ENCODE data around the gene ENPP7.

ENPP7 gene

DNA sequence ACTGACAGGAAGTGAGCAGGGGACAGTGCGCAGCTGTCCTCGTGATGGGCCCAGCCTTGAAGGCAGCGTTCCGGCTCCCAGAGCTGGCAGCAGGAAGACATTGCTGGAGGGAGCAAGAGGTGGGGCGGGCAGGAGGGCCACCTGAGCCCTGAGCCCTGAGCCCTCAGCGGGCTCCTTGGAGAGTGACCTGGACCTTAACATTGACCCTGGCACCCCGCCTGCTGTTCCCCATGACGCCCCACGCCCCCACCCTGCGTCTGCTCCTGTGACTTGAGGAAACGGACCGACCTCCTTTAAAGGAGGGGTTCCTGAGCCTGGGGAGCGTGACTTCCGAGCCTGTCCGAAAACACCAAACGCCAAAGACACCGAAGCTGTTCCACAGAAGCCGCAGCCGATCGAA lies 25.1 kb upstream of the ENPP7 start:
- FAIRE-seq (no peak), DNase-seq (ENCODE audit: insufficient read length) (no peak)
- no peak for TF ChIP-seq POLR2AphosphoS5 (IDR thresholded peaks at IDR 0.05; ENCODE audit: low read depth, low read length)
- TF ChIP-seq POLR2A (IDR thresholded peaks at IDR 0.05; ENCODE audit: low read depth, low read length) = no peak
- TF ChIP-seq TAF1 (IDR thresholded peaks at IDR 0.05; ENCODE audit: borderline replicate concordance, low read depth, low read length) = no peak

DNA sequence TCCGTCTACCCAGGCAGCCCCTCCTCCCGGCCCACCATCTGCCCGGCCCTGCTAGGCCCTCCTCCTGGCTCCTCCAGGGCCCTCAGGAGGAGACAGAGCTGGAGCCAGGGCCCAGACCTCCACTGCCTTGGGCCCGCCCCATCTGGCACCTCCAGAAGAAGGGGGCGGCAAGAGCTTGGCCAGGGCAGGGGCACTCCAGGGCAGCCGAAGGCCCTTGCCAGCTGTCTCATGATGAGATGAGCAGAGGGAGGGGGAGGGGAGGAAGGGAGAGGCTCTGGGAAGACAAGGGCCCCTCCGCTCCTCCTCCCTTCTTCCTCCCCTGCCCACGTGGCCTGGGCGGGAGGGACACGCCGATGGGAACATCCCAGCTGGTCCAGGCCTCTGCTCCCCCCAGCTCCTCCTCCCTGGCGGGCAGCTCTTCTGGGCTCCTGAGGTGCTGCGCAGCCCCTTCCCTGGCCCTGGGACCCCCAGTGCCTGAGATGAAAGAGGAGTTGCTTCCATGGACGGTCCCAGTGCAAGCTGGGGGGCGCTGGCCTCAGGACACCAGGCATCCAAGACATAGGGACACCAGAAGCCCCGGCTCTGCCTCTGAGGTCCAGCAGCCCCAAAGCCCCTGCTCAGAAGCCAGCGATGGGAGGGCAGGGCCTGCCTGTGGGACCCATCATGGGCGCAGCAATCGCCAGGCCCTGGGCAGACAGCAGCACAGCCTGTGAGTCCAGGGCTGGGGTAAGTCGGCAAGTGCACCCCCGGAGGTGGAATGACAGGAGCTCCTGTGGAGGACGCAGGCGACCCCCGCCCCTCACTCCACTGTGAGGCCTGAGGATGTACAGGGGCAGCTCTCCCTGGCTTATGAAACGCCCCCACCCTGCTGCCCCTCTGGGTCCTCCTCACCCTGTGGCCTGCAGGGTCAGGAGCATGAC lies 23.6 kb upstream of the ENPP7 start:
- no peak for TF ChIP-seq POLR2A (IDR thresholded peaks at IDR 0.05; ENCODE audit: low read depth, low read length)
- TF ChIP-seq TAF1 (IDR thresholded peaks at IDR 0.05; ENCODE audit: borderline replicate concordance, low read depth, low read length) = no peak
- TF ChIP-seq POLR2AphosphoS5 (IDR thresholded peaks at IDR 0.05; ENCODE audit: low read depth, low read length) = no peak
- no peak for FAIRE-seq
- DNase-seq (ENCODE audit: insufficient read length) = no peak

DNA sequence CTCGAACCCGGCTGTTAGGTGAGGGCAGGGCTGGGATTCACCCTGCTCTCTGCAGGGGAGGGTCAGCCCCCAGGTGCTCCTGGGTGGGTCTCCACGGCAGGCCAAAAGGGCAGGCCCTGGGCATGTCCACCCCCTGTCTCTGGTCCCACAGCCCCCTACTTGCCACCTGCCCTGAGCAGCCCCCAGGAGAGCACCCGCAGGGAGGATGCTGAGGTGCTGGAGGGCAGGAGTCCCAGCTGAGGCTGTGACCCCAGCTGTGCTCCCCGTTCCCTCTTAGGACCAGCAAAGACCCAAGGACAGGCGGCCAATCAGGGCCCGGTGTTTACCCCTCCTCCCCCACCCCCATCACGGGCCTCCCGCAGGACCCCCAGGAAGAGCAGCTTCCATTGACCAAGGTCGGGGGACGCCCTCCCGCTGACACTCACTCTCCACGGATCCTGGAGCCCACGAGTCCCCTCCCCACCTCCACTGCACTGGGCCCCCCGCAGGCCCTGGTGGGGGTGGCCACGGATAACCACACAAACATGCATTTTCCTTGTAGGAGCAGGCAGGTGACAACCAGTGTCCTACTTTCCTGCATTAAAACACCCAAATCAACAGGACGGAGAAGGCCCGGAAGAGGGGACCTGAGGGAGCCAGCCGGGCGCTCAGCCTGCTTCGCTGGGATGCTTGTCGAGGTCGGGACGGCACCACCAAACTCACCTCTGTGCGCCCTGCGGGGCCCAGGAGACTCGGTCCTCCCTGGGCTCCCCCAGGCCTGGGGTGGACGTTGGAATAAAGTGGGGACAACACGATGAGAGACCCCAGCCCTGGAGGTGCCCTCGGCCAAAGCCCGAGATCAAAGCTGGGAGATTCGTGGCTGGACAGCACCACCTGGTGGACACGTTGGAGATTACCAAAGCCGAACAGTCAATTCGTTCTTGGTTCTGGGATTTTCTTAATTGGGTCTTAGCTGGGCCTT lies 22.5 kb upstream of the ENPP7 start:
- FAIRE-seq (peak; percentile 93), DNase-seq (ENCODE audit: insufficient read length) (peak; percentile 63)
- no peak for TF ChIP-seq POLR2A (IDR thresholded peaks at IDR 0.05; ENCODE audit: low read depth, low read length)
- TF ChIP-seq TAF1 (IDR thresholded peaks at IDR 0.05; ENCODE audit: borderline replicate concordance, low read depth, low read length) = no peak
- no peak for TF ChIP-seq POLR2AphosphoS5 (IDR thresholded peaks at IDR 0.05; ENCODE audit: low read depth, low read length)

DNA sequence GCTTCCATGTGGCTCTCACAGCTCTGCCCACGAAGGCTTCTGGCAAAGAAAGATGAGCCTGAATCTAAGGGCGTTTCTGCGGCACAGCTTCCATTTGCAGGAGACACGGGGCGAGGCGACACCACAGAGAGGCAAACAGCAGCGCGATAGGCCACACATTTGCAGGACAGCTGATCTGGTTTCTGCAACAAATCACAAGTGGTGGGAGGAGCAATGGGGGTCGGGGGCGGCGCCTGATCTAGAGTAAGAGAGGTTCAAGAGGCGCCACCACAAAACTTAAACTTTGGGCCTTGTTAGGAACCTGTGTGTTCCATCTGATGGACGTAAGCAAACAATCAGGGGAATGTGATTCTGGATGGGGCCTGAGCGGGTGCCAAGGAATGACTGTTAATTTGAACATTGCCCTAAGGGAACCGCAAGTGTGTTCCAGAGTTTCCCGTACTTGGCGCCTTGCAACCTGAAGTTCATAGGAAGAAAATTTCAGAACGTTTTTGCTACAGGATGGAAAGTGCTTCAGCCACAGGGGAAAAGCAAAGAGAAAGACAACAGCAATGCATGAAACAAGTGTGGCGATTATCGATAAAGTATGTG lies 18.9 kb upstream of the ENPP7 start:
- FAIRE-seq (no peak), DNase-seq (ENCODE audit: insufficient read length) (no peak)
- TF ChIP-seq POLR2AphosphoS5 (IDR thresholded peaks at IDR 0.05; ENCODE audit: low read depth, low read length) (no peak), TAF1 (IDR thresholded peaks at IDR 0.05; ENCODE audit: borderline replicate concordance, low read depth, low read length) (no peak), POLR2A (IDR thresholded peaks at IDR 0.05; ENCODE audit: low read depth, low read length) (no peak)

DNA sequence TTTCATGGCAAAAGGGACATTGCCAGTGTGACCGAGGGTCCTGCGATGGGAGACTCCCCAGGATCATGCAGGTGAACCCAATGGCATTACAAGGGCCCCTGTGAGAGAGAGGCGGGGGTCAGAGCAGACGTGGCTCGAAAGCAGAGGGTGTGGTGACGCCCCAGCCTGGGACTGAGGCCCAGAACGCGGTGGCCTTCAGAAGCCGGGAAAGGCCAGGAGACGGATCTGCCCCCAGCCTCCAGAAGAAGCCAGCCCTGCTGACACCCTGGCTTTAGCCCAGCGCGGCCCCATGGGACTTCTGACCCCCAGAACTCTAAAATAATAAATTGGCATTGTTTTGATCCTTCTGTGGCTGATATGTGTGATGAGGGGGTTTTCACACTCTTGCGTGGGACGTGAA lies 17.4 kb upstream of the ENPP7 start:
- DNase-seq (ENCODE audit: insufficient read length) (no peak), FAIRE-seq (no peak)
- TF ChIP-seq POLR2A (IDR thresholded peaks at IDR 0.05; ENCODE audit: low read depth, low read length) = no peak

DNA sequence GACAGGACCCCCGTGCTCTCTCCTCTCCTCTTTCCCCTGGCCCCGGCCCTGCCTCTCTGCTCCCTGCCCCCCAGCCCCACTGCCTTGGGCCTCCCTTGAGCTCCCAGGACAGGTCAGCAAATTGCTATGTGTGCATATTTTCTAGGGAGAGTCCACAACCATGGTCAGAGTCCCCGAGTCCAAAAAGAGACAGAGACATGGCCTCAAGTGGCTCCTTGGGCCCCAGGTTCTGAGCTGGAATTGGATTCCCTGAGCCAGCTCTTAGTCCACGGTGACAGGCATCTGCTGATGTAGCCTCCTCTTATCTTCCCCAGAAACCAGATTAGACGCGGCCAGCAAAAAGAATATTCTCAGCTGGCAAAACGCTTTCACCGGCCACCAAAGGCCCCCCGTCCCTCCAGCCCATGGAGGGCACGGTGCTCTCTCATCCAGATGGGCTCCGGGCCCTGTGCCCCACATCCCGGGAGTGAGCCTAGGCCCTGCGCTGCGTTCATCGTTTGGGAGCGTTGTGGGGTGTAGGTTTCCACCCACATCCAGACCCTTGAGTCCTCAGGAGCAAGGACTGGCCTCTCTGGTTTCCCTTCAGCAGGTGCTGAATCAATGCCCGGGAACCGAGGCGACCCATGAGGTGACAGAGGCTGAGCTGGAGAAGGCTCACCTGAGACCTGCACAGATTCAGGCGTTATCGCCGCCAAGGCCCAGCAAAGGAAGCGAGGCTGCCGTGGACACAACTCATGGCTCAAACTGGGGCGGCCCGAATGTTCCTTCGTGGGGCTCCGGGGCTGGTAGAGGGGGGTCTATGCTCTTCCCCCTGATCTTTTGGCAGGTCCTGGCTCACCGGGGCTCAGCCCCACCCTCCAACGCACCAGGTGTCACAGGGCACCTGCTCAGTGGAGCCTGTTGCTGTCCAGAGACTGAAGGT lies 16.3 kb upstream of the ENPP7 start:
- no peak for FAIRE-seq
- TF ChIP-seq POLR2A (IDR thresholded peaks at IDR 0.05; ENCODE audit: low read depth, low read length) (no peak), TAF1 (IDR thresholded peaks at IDR 0.05; ENCODE audit: borderline replicate concordance, low read depth, low read length) (no peak)
- no peak for DNase-seq (ENCODE audit: insufficient read length)

DNA sequence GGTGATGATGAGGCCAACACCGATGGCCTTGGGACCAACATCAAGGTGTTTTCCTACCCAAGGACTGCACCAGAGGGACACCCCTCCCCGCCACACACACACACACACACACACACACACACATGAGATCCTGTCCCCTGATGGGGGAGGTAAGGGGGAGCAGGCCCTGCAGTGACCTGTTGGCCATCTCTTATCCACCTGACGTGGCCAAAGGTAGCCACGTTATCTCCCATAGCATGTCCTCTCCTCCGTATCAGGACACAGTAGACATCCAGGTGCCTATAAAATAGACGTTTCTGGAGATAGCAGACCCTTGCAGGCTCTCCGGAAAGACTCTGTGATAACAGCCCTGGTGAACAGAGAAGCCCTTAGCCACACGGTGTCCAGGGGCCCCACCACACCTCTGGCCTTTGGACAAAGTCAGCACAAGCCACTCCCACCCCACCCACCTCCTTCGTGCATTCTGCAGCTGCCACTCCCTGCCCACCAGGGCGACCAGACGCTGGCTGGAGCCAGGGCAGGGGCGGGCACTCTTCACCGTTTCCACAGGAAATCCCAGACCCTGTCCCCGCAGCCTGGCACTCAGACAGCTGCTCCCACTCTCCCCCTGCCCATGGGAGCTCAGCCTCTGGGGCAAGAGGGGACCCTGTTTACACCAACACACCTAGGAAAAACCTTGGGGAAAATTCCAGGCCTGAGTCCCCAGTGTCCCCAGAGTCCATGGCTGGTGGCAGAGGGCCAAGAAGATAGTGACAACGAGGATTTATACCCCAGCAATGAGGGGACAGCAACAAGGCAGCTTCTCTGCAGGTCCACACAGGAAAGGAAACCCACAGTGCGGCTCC lies 15.4 kb upstream of the ENPP7 start:
- DNase-seq (ENCODE audit: insufficient read length) (no peak), FAIRE-seq (no peak)
- TF ChIP-seq POLR2AphosphoS5 (IDR thresholded peaks at IDR 0.05; ENCODE audit: low read depth, low read length) (no peak), POLR2A (IDR thresholded peaks at IDR 0.05; ENCODE audit: low read depth, low read length) (no peak), TAF1 (IDR thresholded peaks at IDR 0.05; ENCODE audit: borderline replicate concordance, low read depth, low read length) (no peak)

DNA sequence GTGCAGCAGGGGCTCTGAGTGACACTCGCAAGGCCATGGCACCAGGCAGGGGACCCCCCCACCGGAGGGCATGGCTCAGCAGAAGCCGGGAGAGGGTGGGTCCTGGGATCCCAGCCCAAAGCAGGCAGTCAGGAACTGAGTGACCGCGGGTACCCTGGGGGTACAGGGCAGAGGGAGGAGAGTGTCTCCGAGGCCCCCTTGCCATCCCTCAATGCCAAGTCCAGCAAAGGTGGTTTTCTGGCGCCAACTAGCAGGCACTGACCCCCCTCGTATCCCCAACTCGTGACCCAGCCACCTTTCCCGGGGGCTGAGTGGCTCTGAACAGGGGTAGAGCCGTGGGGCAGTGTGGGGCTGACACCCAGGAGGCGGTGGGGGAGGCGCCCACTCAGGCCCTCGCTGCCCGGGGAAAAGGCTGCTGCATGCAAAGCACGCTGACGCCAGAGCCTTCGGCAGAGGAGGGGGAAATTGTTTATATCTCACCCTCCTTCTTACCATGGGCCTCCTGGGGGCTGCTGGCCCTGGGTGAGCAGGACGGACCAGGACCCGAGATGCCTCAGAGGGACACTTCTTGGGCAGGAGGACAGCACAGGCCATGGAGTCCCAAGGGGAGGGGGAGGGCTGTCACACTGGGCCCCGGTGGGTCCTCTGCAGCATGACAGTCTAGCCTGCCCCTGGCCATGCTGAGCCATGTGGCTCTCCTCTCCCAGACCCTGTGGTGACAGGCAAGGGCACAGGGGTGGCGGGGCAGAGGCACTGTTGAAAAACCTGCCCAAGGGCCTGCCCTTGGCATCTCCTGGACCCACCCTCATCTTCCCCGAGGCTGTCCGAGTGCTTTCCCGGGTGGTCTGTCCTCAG lies 14.6 kb upstream of the ENPP7 start:
- FAIRE-seq = no peak
- TF ChIP-seq TAF1 (IDR thresholded peaks at IDR 0.05; ENCODE audit: borderline replicate concordance, low read depth, low read length) = no peak
- no peak for TF ChIP-seq POLR2A (IDR thresholded peaks at IDR 0.05; ENCODE audit: low read depth, low read length)
- no peak for TF ChIP-seq POLR2AphosphoS5 (IDR thresholded peaks at IDR 0.05; ENCODE audit: low read depth, low read length)
- DNase-seq (ENCODE audit: insufficient read length) = no peak

DNA sequence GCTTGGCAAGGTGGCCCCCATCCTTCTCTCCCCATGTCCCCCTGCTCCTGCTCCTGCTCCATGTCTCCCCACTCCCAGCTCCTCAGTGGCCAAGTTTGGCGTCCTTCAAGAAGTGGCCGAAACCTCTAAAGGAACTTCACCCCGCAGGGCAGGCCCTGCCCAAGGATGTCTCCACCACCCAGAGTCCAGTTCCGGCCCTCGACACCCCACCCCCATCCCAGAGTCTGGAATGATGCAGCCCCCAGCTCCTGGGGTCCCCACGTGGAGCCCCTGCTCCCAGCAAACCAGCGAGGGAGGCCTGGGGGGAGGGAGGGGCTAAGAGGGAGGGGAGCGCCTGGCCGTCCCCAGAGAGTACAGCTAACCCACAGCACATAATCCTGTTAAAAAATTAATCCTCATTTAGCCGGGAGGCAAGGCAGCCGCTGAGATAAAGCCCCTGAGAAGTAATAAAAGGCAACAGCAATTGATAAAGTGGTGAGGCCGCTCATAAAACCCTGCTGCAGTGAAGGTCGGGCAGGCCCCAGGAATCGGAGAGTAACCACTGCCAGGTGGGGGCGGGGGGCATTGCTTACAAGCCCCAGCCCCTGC lies 9.9 kb upstream of the ENPP7 start:
- FAIRE-seq = no peak
- TF ChIP-seq POLR2AphosphoS5 (IDR thresholded peaks at IDR 0.05; ENCODE audit: low read depth, low read length) = no peak
- TF ChIP-seq POLR2A (IDR thresholded peaks at IDR 0.05; ENCODE audit: low read depth, low read length) = no peak
- TF ChIP-seq TAF1 (IDR thresholded peaks at IDR 0.05; ENCODE audit: borderline replicate concordance, low read depth, low read length) = no peak
- no peak for DNase-seq (ENCODE audit: insufficient read length)
